ENCODE measurements around the gene SHC1. TPM values are rescaled to one million over a fixed set of nuclear protein-coding genes. Genes with fewer than 3 reads are reported as not detected.

SHC1 gene
- polyA plus RNA-seq, 3 donors: 26.7 to 70.6 (median 31.5) TPM

GRCh38 chr1:154983776-154984466 lies 13.4 kb upstream of the SHC1 start:
- Mint-ChIP-seq H3K4me3 (no peak overlapping the region), H3K36me3 (peaks cover 9 to 33% of the 10 kb centered on the region in 2 donors), H3K27ac (no peak overlapping the region), H3K27me3 (ENCODE audit: low read depth in 3 of 3) (no peaks in the 10 kb centered on the region), H3K4me1 (peaks cover 14% of the 10 kb centered on the region), H3K9me3 (peaks cover 0 to 2% (median 0%) of the 10 kb centered on the region in 7 donors)
- WGBS (ENCODE audit: insufficient coverage): 15% methylated on average over 12 of the region's 17 CpGs
- no peak for TF ChIP-seq CTCF (IDR thresholded peaks at IDR 0.05)
- Histone ChIP-seq H3K4me1 (ENCODE audit: control insufficient read depth in 1 of 2, insufficient read depth in 2 of 2, low read length in 2 of 2) (peaks cover 19 to 27% of the 10 kb centered on the region in 2 donors), H3K79me2 (ENCODE audit: insufficient read depth, low read length) (peaks cover 66% of the 10 kb centered on the region), H3K27ac (ENCODE audit: low read depth in 1 of 2, low read length in 2 of 2) (peak overlapping the region in 1 of 2 donors; percentile 85), H3K9me3 (replicated peaks in 1 of 2; ENCODE audit: control insufficient read depth in 1 of 2, insufficient read depth in 1 of 2, low read length in 2 of 2) (no peaks in the 10 kb centered on the region), H3K9ac (ENCODE audit: insufficient read depth, low read length, poor library complexity, severe bottlenecking) (peak overlapping the region; percentile 65), H2AFZ (ENCODE audit: insufficient read depth, low read depth, low read length, poor library complexity, severe bottlenecking) (peak overlapping the region; percentile 87), H3K36me3 (replicated peaks in 1 of 2; ENCODE audit: control insufficient read depth in 1 of 2, insufficient read depth in 2 of 2, low read length in 2 of 2) (peaks cover 13 to 18% of the 10 kb centered on the region in 2 donors), H3K27me3 (ENCODE audit: control insufficient read depth in 2 of 2, insufficient read depth in 2 of 2, low read length in 2 of 2) (no peaks in the 10 kb centered on the region), H3K4me3 (replicated peaks in 1 of 3; ENCODE audit: low read depth in 2 of 3, low read length in 3 of 3) (peak overlapping the region; percentile 51 to 97 (median 92)), H4K20me1 (ENCODE audit: insufficient read depth, low read length) (peaks cover 22% of the 10 kb centered on the region), H3K4me2 (replicated peaks; ENCODE audit: extremely low read depth, low read length, poor library complexity, severe bottlenecking) (peak overlapping the region; percentile 94)
- no peak for DNase-seq
- intact Hi-C loops (cut with micrococcal nuclease): loop anchor here in 1 of 2 donors (5.0 kb wide), 1 partner anchor 33 kb away; no protein-coding TSS in a partner anchor

- Mint-ChIP-seq H3K27me3 (ENCODE audit: low read depth in 3 of 3) (no peaks in the 10 kb centered on the region), H3K9me3 (peaks cover 0 to 2% (median 0%) of the 10 kb centered on the region in 7 donors), H3K4me1 (peaks cover 9% of the 10 kb centered on the region), H3K27ac (peak within 1 kb of the TSS in 1 of 7 donors; percentile 7), H3K36me3 (peaks cover 4 to 25% of the 10 kb centered on the region in 2 donors), H3K4me3 (no peak within 1 kb of the TSS)
- Histone ChIP-seq H2AFZ (ENCODE audit: insufficient read depth, low read depth, low read length, poor library complexity, severe bottlenecking) (peak within 1 kb of the TSS; percentile 87), H3K4me2 (replicated peaks; ENCODE audit: extremely low read depth, low read length, poor library complexity, severe bottlenecking) (peak within 1 kb of the TSS; percentile 94), H3K9me3 (replicated peaks in 1 of 2; ENCODE audit: control insufficient read depth in 1 of 2, insufficient read depth in 1 of 2, low read length in 2 of 2) (no peaks in the 10 kb centered on the region), H3K9ac (ENCODE audit: insufficient read depth, low read length, poor library complexity, severe bottlenecking) (peak within 1 kb of the TSS; percentile 65), H3K4me1 (ENCODE audit: control insufficient read depth in 1 of 2, insufficient read depth in 2 of 2, low read length in 2 of 2) (peaks cover 19 to 27% of the 10 kb centered on the region in 2 donors), H3K36me3 (replicated peaks in 1 of 2; ENCODE audit: control insufficient read depth in 1 of 2, insufficient read depth in 2 of 2, low read length in 2 of 2) (peaks cover 4 to 9% of the 10 kb centered on the region in 2 donors), H3K27ac (ENCODE audit: low read depth in 1 of 2, low read length in 2 of 2) (peak within 1 kb of the TSS in 1 of 2 donors; percentile 85), H3K4me3 (replicated peaks in 1 of 3; ENCODE audit: low read depth in 2 of 3, low read length in 3 of 3) (peak within 1 kb of the TSS; percentile 51 to 97 (median 92)), H3K27me3 (ENCODE audit: control insufficient read depth in 2 of 2, insufficient read depth in 2 of 2, low read length in 2 of 2) (no peaks in the 10 kb centered on the region), H4K20me1 (ENCODE audit: insufficient read depth, low read length) (peaks cover 14% of the 10 kb centered on the region), H3K79me2 (ENCODE audit: insufficient read depth, low read length) (peaks cover 63% of the 10 kb centered on the region)
- intact Hi-C loops (cut with micrococcal nuclease): loop anchor here in 1 of 2 donors (5.0 kb wide), 1 partner anchor 34 kb away; no protein-coding TSS in a partner anchor
- no peak for TF ChIP-seq CTCF (IDR thresholded peaks at IDR 0.05)
- WGBS (ENCODE audit: insufficient coverage): under 1% methylated on average over 24 of the region's 26 CpGs
- peak; percentile 96 to 100 (median 98) for DNase-seq
Observed at GRCh38 chr1:154982897-154983648, 12.5 kb upstream of the SHC1 start, which contains the start of gene FLAD1. FLAD1 (plus strand) TSS chr1:154983344; CDS start chr1:154983695, 351 bp downstream.

All from CD14-positive monocyte (primary cell).